ENCODE measurements around the gene RANBP17.
"Not testable (repeated sequence)": the region's sequence is repeated elsewhere in the genome, so short reads cannot be mapped to it uniquely, and the experiment has no call there.

RANBP17 gene

GRCh38 chr5:170870390-170870789 is 8.6 kb downstream of the RANBP17 start:
- DNase-seq: not testable (repeated sequence)

- no peak for DNase-seq
These were observed 12.2 kb downstream of the RANBP17 start for GRCh38 chr5:170874017-170874416.

DNA sequence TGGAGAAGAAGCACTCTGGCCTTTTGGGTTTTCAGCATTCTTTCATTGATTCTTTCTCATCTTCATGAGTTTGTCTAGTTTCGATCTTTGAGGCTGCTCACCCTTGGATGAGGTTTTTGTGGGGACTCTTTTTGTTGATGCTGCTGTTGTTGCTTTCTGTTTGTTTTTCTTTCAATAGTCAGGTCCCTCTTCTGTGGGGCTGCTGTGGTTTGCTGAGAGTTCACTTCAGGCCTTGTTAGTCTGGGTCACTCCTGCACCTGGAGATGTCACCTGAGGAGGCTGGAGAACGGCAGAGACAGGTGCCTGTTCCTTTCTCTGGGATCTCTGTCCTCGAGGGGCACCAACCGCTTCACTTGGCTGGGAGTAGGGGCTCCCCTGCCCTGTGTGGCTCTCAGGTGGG is 14.0 kb downstream of the RANBP17 start:
- DNase-seq: no peak

- no peak for DNase-seq
These were observed 18.3 kb downstream of the RANBP17 start for GRCh38 chr5:170880084-170880483.

GRCh38 chr5:170882345-170882744 is 20.5 kb downstream of the RANBP17 start:
- no peak for DNase-seq

DNA sequence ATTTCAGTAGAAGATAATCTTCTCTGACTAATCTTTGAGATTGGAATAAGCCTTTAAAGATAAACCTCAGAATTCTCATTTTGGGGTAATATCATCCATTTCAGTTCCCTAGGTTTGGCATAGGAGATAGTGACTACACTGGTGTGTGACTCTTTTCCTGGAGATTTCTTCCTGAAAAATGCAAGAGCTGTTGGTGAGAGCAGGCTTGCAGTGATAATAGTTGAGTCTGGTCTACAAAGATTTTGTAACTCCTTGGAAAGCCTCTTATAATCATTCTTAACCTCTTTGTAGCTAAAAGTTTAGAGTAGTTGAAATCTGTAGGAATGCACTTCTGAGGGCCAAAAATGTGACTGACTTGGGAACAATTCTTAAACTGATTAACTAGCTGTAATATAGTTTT is 23.4 kb downstream of the RANBP17 start:
- no peak for DNase-seq

DNA sequence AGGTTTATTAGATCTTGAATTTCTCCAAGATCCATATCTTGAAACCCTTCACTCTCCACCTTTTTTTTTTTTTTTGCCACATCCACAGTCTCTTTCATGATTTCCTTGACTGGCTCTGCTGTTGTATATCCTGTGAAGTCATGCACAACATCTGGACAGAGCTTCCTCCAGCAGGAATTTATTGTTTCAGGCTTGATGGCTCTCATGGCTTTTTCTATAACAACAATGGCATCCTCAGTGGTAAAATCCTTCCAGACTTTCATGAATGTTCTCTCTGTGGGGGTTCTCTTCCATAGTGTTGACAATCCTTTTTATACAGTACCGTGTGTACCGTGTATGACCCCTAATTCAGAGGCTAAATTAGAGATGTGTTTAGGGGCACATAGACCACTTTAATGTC is 24.0 kb downstream of the RANBP17 start:
- DNase-seq: no peak

- no peak for DNase-seq
These were observed 24.5 kb downstream of the RANBP17 start for GRCh38 chr5:170886210-170886894.

DNA sequence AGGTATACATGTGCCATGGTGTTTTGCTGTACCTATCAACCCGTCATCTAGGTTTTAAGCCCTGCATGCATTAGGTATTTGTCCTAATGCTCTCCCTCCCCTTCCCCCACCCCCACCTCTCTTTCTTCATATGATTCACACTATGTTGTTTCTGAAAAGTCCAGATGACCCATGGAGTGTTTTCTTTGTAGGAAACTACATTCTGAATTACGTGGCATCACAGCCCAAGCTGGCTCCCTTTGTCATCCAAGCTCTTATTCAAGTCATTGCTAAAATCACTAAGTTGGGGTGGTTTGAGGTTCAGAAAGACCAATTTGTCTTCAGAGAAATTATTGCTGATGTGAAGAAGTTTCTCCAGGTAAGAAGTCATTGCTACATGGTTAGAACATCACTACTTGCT is 30.4 kb downstream of the RANBP17 start:
- no peak for DNase-seq

- DNase-seq: no peak
These were observed 32.8 kb downstream of the RANBP17 start for GRCh38 chr5:170894665-170895064.

- no peak for DNase-seq
These were observed 35.0 kb downstream of the RANBP17 start for GRCh38 chr5:170896779-170897178.

- DNase-seq: no peak
These were observed 41.3 kb downstream of the RANBP17 start for GRCh38 chr5:170903075-170903474.

DNA sequence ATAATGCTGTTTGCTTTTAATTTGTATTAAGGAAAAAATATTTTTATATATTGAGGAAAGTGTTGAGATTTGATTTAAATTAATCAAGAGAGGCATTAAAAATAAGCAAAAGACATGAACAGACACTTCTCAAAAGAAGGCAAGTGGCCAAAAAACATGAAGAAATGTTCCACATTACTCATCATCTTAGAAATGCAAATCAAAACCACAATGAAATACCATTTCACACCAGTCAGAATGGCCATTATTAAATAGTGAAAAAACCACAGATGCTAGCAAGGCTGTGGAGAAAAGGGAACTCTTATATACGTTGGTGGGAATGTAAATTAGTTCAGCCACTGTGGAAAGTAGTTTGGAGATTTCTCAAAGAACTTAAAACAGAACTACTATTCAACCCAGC is 45.9 kb downstream of the RANBP17 start:
- no peak for DNase-seq

GRCh38 chr5:170913573-170913972 is 51.8 kb downstream of the RANBP17 start:
- no peak for DNase-seq

DNA sequence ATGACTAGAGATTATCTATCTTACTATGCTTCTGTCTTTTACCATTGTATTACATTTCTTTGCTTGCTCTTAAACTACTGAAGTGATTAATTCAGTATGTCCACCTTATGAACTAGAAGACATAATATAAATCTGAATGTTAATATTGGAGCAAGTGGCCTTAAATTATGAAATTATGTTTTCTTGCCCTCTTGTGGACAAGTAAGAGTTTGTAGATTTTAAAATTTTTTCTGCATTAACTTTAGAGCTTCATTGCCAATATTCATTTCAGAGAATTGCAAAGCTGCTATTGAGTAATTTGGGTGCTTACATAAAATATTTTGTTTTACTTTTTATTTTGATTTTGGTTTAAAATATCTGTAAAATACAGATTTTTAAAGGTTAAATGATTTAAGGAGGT is 55.3 kb downstream of the RANBP17 start:
- no peak for DNase-seq

DNA sequence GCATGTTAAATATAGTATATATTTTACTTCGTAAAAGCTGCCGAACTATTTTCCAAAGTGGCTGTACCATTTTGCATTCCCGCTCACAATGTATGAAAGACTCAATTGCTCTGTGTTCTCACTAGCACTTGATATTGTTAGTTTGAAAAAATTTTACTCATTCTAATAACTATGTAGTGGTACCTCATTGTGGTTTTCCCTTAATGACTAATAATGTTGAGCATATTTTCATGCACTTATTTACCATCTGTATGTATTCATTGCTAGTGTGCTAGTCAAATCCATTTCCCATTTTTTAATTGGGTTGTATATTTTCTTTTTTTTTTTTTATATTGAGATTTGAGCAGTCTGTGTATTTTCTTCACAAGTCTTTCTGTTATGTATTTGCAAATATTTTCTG is 58.4 kb downstream of the RANBP17 start:
- no peak for DNase-seq

GRCh38 chr5:170922331-170922730 is 60.5 kb downstream of the RANBP17 start:
- DNase-seq: not testable (repeated sequence)

DNA sequence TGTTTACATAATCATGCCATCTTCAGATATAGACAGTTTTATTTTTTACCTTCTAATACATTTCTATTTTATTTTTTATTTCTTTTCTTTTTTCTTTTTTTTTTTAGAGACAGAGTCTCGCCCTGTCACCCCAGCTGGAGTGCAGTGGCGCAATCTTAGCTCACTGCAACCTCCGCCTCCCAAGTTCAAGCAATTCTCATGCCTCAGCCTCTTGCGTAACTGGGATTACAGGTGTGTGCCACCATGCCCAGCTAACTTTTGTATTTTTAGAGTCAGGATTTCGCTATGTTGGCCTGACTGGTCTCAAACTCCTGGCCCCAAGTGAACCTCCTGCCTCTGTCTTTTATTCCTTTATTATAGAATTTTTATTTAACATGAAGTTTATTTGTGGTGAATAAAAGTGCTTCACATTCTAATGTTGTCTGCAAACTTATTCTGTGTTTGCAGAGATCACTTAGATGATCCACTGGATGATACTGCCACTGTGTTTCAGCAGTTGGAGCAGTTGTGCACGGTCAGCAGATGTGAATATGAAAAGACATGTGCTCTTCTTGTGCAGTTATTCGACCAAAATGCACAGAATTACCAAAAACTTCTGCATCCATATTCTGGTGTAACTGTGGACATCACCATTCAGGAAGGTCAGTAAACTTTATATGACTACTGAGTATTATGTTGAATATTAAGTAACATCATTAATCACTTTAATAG is 62.2 kb downstream of the RANBP17 start:
- no peak for DNase-seq

DNA sequence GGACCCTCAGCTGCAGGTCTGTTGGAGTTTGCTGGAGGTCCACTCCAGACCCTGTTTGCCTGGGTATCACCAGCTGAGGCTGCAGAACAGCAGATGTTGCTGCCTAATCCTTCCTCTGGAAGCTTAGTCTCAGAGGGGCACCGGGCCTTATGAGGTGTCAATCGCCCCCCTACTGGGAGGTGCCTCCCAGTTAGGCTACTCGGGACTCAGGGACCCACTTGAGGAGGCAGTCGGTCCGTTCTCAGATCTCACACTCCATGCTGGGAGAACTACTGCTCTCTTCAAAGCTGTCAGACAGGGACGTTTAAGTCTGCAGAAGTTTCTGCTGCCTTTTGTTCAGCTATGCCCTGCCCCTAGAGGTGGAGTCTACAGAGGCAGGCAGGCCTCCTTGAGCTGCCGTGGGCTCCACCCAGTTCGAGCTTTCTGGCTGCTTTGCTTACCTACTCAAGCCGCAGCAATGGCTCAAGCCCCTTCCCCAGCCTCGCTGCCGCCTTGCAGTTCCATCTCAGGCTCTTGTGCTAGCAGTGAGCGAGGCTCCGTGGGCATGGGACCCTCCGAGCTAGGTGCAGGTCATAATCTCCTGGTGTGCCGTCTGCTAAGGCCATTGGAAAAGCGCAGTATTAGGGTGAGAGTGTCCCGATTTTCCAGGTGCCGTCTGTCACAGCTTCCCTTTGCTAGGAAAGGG is 73.9 kb downstream of the RANBP17 start:
- DNase-seq: not testable (repeated sequence)

- DNase-seq: no peak
These were observed 75.3 kb downstream of the RANBP17 start for GRCh38 chr5:170937072-170937471.

GRCh38 chr5:170937914-170938313 is 76.1 kb downstream of the RANBP17 start:
- no peak for DNase-seq

- no peak for DNase-seq
These were observed 77.4 kb downstream of the RANBP17 start for GRCh38 chr5:170939178-170939577.

DNA sequence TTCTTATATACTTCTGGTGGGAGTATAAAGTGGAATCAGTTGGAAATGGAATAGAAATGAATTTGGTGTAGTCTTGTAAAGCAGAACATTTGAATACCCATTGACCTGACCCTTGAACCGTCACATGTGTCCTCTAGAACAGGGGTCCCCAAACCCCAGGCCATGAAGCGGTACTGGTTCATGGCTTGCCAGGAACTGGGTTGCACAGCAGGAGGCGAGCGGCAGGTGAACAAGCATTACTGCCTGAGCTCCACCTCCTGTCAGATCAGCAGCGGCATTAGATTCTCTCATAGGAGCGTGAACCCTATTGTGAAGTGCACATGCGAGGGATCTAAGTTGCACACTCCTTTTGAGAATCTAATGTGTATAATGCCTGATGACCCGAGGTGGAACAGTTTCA is 80.0 kb downstream of the RANBP17 start:
- DNase-seq: no peak

DNA sequence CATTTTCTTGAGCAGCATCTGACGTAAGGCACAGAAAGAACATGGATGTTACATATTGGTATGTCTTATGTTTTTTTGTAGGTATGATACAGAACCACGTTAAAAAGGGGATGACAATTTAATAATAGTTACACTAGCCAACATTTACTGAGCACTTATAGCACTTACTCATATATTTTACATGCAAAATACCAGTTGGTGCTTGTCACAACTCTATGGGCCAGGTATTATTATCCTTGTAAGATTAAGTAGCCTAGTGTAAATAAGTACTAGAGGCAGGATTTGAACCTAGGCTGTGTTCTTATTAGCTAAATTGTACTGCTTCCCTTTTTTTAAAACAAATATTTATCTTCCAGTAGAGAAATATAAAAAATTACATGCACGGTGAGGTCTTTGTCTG is 83.5 kb downstream of the RANBP17 start:
- DNase-seq: no peak

Data from stimulated activated CD4-positive, alpha-beta T cell treated with anti-CD3 and anti-CD28 coated beads, Interleukin-2, amount 100 ng/mL, for 24 hours (primary cell).